ENCODE measurements around the gene CFAP58. TPM values are rescaled to one million over a fixed set of nuclear protein-coding genes. Genes with fewer than 3 reads are reported as not detected.
A peak's percentile ranks its signal among the peaks of the same experiment; 100 is the strongest.

Gene CFAP58
- polyA plus RNA-seq, 3 donors = 0.16 TPM; not detected in 2

DNA sequence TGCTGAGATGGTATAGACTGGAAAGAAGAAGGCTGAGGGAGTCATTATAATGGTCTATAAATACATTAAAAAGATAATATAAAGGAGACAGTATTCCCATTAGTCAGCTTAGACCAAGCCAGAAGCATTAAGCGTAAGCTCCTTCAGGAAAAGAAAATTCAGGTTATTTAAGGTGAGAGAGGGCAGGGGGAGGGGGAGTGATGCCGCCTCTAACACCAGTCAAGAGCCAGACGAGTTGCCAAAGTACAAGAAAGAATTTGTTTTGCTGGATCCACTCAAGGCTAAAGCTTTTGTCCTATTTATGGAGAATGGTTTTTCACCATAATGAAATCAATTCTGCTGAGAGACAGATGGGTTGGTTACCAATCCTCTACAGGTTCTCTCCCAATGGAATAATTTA is 99.3 kb downstream of the CFAP58 start:
- 94% methylated on average over 3 of the region's 3 CpGs for WGBS (ENCODE audit: insufficient coverage)
- H3K36me3 ChIP-seq (replicated peaks in 1 of 2; ENCODE audit: control insufficient read depth in 1 of 2, insufficient read depth in 2 of 2, low read length in 2 of 2) = no peaks in the 10 kb centered on the region
- H3K27me3 Mint-ChIP-seq (ENCODE audit: low read depth in 3 of 3) = no peaks in the 10 kb centered on the region
- H3K4me3 Mint-ChIP-seq = no peak overlapping the region
- no peaks in the 10 kb centered on the region for H3K27me3 ChIP-seq (ENCODE audit: control insufficient read depth in 2 of 2, insufficient read depth in 2 of 2, low read length in 2 of 2)
- DNase-seq = no peak
- no peak overlapping the region for H3K9ac ChIP-seq (ENCODE audit: insufficient read depth, low read length, poor library complexity, severe bottlenecking)
- H3K9me3 Mint-ChIP-seq = no peaks in the 10 kb centered on the region
- no peaks in the 10 kb centered on the region for H3K4me1 Mint-ChIP-seq
- H3K4me1 ChIP-seq (ENCODE audit: control insufficient read depth in 1 of 2, insufficient read depth in 2 of 2, low read length in 2 of 2) = no peaks in the 10 kb centered on the region
- H3K79me2 ChIP-seq (ENCODE audit: insufficient read depth, low read length) = no peaks in the 10 kb centered on the region
- no peak overlapping the region for H3K27ac ChIP-seq (ENCODE audit: low read depth in 1 of 2, low read length in 2 of 2)
- no peaks in the 10 kb centered on the region for H3K36me3 Mint-ChIP-seq
- TF ChIP-seq, protein P1, sequence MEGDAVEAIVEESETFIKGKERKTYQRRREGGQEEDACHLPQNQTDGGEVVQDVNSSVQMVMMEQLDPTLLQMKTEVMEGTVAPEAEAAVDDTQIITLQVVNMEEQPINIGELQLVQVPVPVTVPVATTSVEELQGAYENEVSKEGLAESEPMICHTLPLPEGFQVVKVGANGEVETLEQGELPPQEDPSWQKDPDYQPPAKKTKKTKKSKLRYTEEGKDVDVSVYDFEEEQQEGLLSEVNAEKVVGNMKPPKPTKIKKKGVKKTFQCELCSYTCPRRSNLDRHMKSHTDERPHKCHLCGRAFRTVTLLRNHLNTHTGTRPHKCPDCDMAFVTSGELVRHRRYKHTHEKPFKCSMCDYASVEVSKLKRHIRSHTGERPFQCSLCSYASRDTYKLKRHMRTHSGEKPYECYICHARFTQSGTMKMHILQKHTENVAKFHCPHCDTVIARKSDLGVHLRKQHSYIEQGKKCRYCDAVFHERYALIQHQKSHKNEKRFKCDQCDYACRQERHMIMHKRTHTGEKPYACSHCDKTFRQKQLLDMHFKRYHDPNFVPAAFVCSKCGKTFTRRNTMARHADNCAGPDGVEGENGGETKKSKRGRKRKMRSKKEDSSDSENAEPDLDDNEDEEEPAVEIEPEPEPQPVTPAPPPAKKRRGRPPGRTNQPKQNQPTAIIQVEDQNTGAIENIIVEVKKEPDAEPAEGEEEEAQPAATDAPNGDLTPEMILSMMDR (IDR thresholded peaks at IDR 0.05) = no peak
- no peak overlapping the region for H3K27ac Mint-ChIP-seq
- H3K4me3 ChIP-seq (replicated peaks in 1 of 3; ENCODE audit: low read depth in 2 of 3, low read length in 3 of 3) = no peak overlapping the region
- H3K9me3 ChIP-seq (replicated peaks in 1 of 2; ENCODE audit: control insufficient read depth in 1 of 2, insufficient read depth in 1 of 2, low read length in 2 of 2) = no peaks in the 10 kb centered on the region
- H4K20me1 ChIP-seq (ENCODE audit: insufficient read depth, low read length) = no peaks in the 10 kb centered on the region
- H2AFZ ChIP-seq (ENCODE audit: insufficient read depth, low read depth, low read length, poor library complexity, severe bottlenecking) = no peak overlapping the region
- intact Hi-C loops (cut with micrococcal nuclease) = no loop called here
- H3K4me2 ChIP-seq (replicated peaks; ENCODE audit: extremely low read depth, low read length, poor library complexity, severe bottlenecking) = no peak overlapping the region

DNA sequence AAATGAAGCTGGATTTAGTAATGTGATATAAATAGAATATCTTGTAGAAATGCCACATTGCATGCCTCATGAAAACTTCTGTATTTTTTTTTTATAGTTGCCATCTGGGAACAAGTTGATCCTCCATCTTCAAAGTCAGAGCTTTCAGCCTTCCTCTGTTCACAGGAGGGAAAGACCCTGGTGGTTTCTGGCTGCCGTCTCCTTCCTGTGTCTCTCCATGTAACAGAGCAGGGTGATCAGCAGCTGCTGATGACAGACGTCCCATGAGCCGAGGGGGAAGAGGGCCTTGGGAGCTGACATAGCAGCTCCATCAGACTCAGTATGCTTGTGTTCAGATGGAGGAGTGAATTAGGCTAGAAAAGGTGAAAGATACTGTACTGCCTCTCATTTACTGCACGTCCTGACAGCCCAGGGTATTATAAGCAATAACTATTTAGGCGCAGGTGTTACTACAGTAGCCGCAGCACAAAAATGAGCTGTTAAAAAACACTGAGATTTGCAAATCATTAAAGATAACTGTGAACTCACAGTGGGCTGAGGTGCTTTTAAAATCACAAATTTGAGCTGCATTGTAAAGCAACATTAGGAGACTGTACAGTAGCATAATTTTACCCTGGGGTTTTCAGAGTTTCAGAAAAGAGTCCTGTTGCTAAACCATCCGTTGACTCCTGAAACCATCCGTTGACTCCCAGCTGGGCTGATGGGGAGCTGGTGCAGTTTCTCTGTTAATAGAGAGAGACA is 103.3 kb downstream of the CFAP58 start:
- H3K9me3 Mint-ChIP-seq = peaks cover 0 to 5% (median 0%) of the 10 kb centered on the region in 7 donors
- Histone ChIP-seq H3K9me3 (replicated peaks in 1 of 2; ENCODE audit: control insufficient read depth in 1 of 2, insufficient read depth in 1 of 2, low read length in 2 of 2) (no peaks in the 10 kb centered on the region), H3K4me3 (replicated peaks in 1 of 3; ENCODE audit: low read depth in 2 of 3, low read length in 3 of 3) (no peak overlapping the region), H3K79me2 (ENCODE audit: insufficient read depth, low read length) (no peaks in the 10 kb centered on the region), H3K27ac (ENCODE audit: low read depth in 1 of 2, low read length in 2 of 2) (no peak overlapping the region), H3K36me3 (replicated peaks in 1 of 2; ENCODE audit: control insufficient read depth in 1 of 2, insufficient read depth in 2 of 2, low read length in 2 of 2) (no peaks in the 10 kb centered on the region), H3K4me1 (ENCODE audit: control insufficient read depth in 1 of 2, insufficient read depth in 2 of 2, low read length in 2 of 2) (no peaks in the 10 kb centered on the region), H3K4me2 (replicated peaks; ENCODE audit: extremely low read depth, low read length, poor library complexity, severe bottlenecking) (no peak overlapping the region), H2AFZ (ENCODE audit: insufficient read depth, low read depth, low read length, poor library complexity, severe bottlenecking) (peak overlapping the region; percentile 53), H3K27me3 (ENCODE audit: control insufficient read depth in 2 of 2, insufficient read depth in 2 of 2, low read length in 2 of 2) (no peaks in the 10 kb centered on the region), H4K20me1 (ENCODE audit: insufficient read depth, low read length) (no peaks in the 10 kb centered on the region), H3K9ac (ENCODE audit: insufficient read depth, low read length, poor library complexity, severe bottlenecking) (no peak overlapping the region)
- intact Hi-C loops (cut with micrococcal nuclease) = no loop called here
- no peak overlapping the region for H3K4me3 Mint-ChIP-seq
- no peaks in the 10 kb centered on the region for H3K36me3 Mint-ChIP-seq
- TF ChIP-seq, protein P1 (IDR thresholded peaks at IDR 0.05) = no peak
- DNase-seq = peak in 1 of 3 donors; percentile 7
- H3K4me1 Mint-ChIP-seq = no peaks in the 10 kb centered on the region
- H3K27me3 Mint-ChIP-seq (ENCODE audit: low read depth in 3 of 3) = peaks cover 0 to 2% (median 0%) of the 10 kb centered on the region in 3 donors
- no peak overlapping the region for H3K27ac Mint-ChIP-seq
- 78% methylated on average over 5 of the region's 8 CpGs for WGBS (ENCODE audit: insufficient coverage)
